GM19372 (cell line): ENCODE data around the gene ROR1.

Experiments used
- ATAC-seq: cut with Tn5 transposase; IDR thresholded peaks from one replicate; pipeline ENCODE4 v1.9.1; 2021; ENCODE audit warnings: mild to moderate bottlenecking, low read depth, moderate library complexity; ENCODE audit not compliant: unreplicated experiment

The ROR1 gene

GRCh38 chr1:63987628-63988024 is 213.8 kb downstream of the ROR1 start:
- no peak for ATAC-seq

GRCh38 chr1:63988941-63989340 is 215.1 kb downstream of the ROR1 start:
- no peak for ATAC-seq

GRCh38 chr1:63991685-63992084 is 217.9 kb downstream of the ROR1 start:
- ATAC-seq = no peak

- no peak for ATAC-seq
Measured at GRCh38 chr1:64000021-64000420, 226.2 kb downstream of the ROR1 start.

- no peak for ATAC-seq
Measured at GRCh38 chr1:64001038-64001437, 227.2 kb downstream of the ROR1 start.

- no peak for ATAC-seq
Measured at GRCh38 chr1:64004451-64005025, 230.7 kb downstream of the ROR1 start.

GRCh38 chr1:64005801-64006200 is 232.0 kb downstream of the ROR1 start:
- no peak for ATAC-seq

- no peak for ATAC-seq
Measured at GRCh38 chr1:64006276-64007051, 232.6 kb downstream of the ROR1 start.

- no peak for ATAC-seq
Measured at GRCh38 chr1:64010316-64010715, 236.5 kb downstream of the ROR1 start.

- ATAC-seq = no peak
Measured at GRCh38 chr1:64013395-64013794, 239.6 kb downstream of the ROR1 start.

- peak; percentile 71 for ATAC-seq
Measured at GRCh38 chr1:64019818-64020217, 246.0 kb downstream of the ROR1 start.

- ATAC-seq = no peak
Measured at GRCh38 chr1:64021066-64021465, 247.2 kb downstream of the ROR1 start.

- no peak for ATAC-seq
Measured at GRCh38 chr1:64025051-64025450, 251.2 kb downstream of the ROR1 start.

- ATAC-seq = no peak
Measured at GRCh38 chr1:64029037-64029436, 255.2 kb downstream of the ROR1 start.

GRCh38 chr1:64030411-64030810 is 256.6 kb downstream of the ROR1 start:
- ATAC-seq = no peak

- ATAC-seq = no peak
Measured at GRCh38 chr1:64031236-64031635, 257.4 kb downstream of the ROR1 start.

GRCh38 chr1:64033667-64034220 is 259.9 kb downstream of the ROR1 start:
- ATAC-seq = no peak

GRCh38 chr1:64036549-64036948 is 262.7 kb downstream of the ROR1 start:
- no peak for ATAC-seq

- ATAC-seq = no peak
Measured at GRCh38 chr1:64038119-64038518, 264.3 kb downstream of the ROR1 start.

GRCh38 chr1:64038965-64039364 is 265.1 kb downstream of the ROR1 start:
- no peak for ATAC-seq

GRCh38 chr1:64039390-64039926 is 265.6 kb downstream of the ROR1 start:
- ATAC-seq = no peak
